HepG2 (cell line): Measurements from ENCODE around the gene ADAMTS4. TPM values are rescaled to one million over a fixed set of nuclear protein-coding genes. Genes with fewer than 3 reads are reported as not detected.

Source experiments
- AKAP8 ChIP-seq: sonication (generic); formaldehyde crosslinking; IDR thresholded peaks from 2 replicates; pipeline ENCODE4 v1.5.1; 2020; ENCODE audit warnings: mild to moderate bottlenecking, missing genetic modification reagents
- DNMT1 ChIP-seq: sonication (generic); formaldehyde crosslinking; IDR thresholded peaks from 2 replicates; pipeline ENCODE4 v1.5.1; 2020; ENCODE audit warnings: mild to moderate bottlenecking, missing genetic modification reagents
- GABPB1 ChIP-seq: IDR thresholded peaks from 2 replicates; pipeline ENCODE4 v1.6.1; 2016; ENCODE audit warnings: mild to moderate bottlenecking, missing genetic modification reagents, moderate library complexity, missing compliant biosample characterization
- MBD4 ChIP-seq: IDR thresholded peaks from 2 replicates; pipeline ENCODE4 v1.6.1; 2012; ENCODE audit warnings: low read length, inconsistent platforms, borderline replicate concordance
- REXO4 ChIP-seq: sonication (generic); formaldehyde crosslinking; IDR thresholded peaks from 2 replicates; pipeline ENCODE4 v1.8.0; 2022; ENCODE audit warnings: missing genetic modification reagents, mild to moderate bottlenecking, borderline replicate concordance
- TCF7L2 ChIP-seq: IDR thresholded peaks from 2 replicates; pipeline ENCODE4 v1.6.1; 2011; ENCODE audit warnings: mild to moderate bottlenecking, low read depth, low read length, moderate library complexity
- WIZ ChIP-seq: sonication (generic); formaldehyde crosslinking; IDR thresholded peaks from 2 replicates; pipeline ENCODE4 v1.5.1; 2020; ENCODE audit warnings: mild to moderate bottlenecking, missing genetic modification reagents
- ZBTB38 ChIP-seq: sonication (generic); formaldehyde crosslinking; IDR thresholded peaks from 2 replicates; pipeline ENCODE4 v1.5.1; 2020; ENCODE audit warnings: mild to moderate bottlenecking, missing genetic modification reagents
- ZFP36L1 ChIP-seq: sonication (generic); formaldehyde crosslinking; IDR thresholded peaks from 2 replicates; pipeline ENCODE4 v1.8.0; 2022; ENCODE audit warnings: mild to moderate bottlenecking, missing genetic modification reagents, moderate library complexity
- ZNF124 ChIP-seq: sonication (generic); formaldehyde crosslinking; IDR thresholded peaks from 2 replicates; pipeline ENCODE4 v1.4.0; 2020; ENCODE audit warnings: missing genetic modification reagents
- ZNF335 ChIP-seq: sonication (generic); formaldehyde crosslinking; IDR thresholded peaks from 2 replicates; pipeline ENCODE4 v1.4.0; 2020; ENCODE audit warnings: missing genetic modification reagents
- ZNF44 ChIP-seq: sonication (generic); formaldehyde crosslinking; IDR thresholded peaks from 2 replicates; pipeline ENCODE4 v1.5.1; 2020; ENCODE audit warnings: mild to moderate bottlenecking, missing genetic modification reagents
- ZNF547 ChIP-seq: sonication (generic); formaldehyde crosslinking; IDR thresholded peaks from 2 replicates; pipeline ENCODE4 v1.5.1; 2020; ENCODE audit warnings: mild to moderate bottlenecking, missing genetic modification reagents
- ZNF616 ChIP-seq: sonication (generic); formaldehyde crosslinking; IDR thresholded peaks from 2 replicates; pipeline ENCODE4 v1.5.0; 2020; ENCODE audit warnings: low read depth, mild to moderate bottlenecking, missing genetic modification reagents
- ZNF678 ChIP-seq: sonication (generic); formaldehyde crosslinking; IDR thresholded peaks from 2 replicates; pipeline ENCODE4 v1.4.0; 2020; ENCODE audit warnings: mild to moderate bottlenecking, missing genetic modification reagents
- ZZZ3 ChIP-seq: sonication (generic); formaldehyde crosslinking; IDR thresholded peaks from 2 replicates; pipeline ENCODE4 v1.4.0; 2020; ENCODE audit warnings: missing genetic modification reagents, mild to moderate bottlenecking, borderline replicate concordance
- polyA plus RNA-seq, 8 experiments: library from polyadenylated mRNA; depleted of rRNA in 3 of 8; stranded (reverse) in 7 of 8; unstranded in 1 of 8; fragments of >200 nt; fragmentation: Illumina TruSeq in 4 of 8; extraction: Trizol in 4 of 8; gene quantifications; 2 replicates each; pipeline versions ENCODE4 v1.2.1 to v1.2.3, GENCODE V29; 2011 to 2016; ENCODE audit warnings: low read depth in 4 of 8, missing spikeins in 1 of 8, mixed read lengths in 1 of 8; ENCODE audit not compliant: insufficient read depth in 1 of 8
- total RNA-seq, 5 experiments: library from RNA; depleted of rRNA; stranded (reverse); fragments of >200 nt; fragmentation: Illumina TruSeq; extraction: Trizol; gene quantifications; 2 replicates each; pipeline ENCODE4 v1.2.3, GENCODE V29; 2016; ENCODE audit warnings: low read depth in 1 of 5
- TF ChIP-seq, protein P1 (sequence below): sonication (generic); formaldehyde crosslinking; IDR thresholded peaks from 2 replicates; pipeline ENCODE4 v1.4.0; 2020; ENCODE audit warnings: missing genetic modification reagents
- TF ChIP-seq, protein P2 (sequence below): sonication (generic); formaldehyde crosslinking; IDR thresholded peaks from 2 replicates; pipeline ENCODE4 v1.5.0; 2020; ENCODE audit warnings: missing genetic modification reagents
- TF ChIP-seq, protein P3 (sequence below): IDR thresholded peaks from 2 replicates; pipeline ENCODE4 v1.6.1; 2016; ENCODE audit warnings: low read depth, borderline replicate concordance
- TF ChIP-seq, protein P4 (sequence below): sonication (generic); formaldehyde crosslinking; IDR thresholded peaks from 2 replicates; pipeline ENCODE4 v1.4.0; 2020; ENCODE audit warnings: missing genetic modification reagents, borderline replicate concordance
- TF ChIP-seq, protein P5 (sequence below): sonication (generic); formaldehyde crosslinking; IDR thresholded peaks from 2 replicates; pipeline ENCODE4 v1.5.1; 2020; ENCODE audit warnings: mild to moderate bottlenecking, moderate library complexity, missing genetic modification reagents
- TF ChIP-seq, protein P6 (sequence below): sonication (generic); formaldehyde crosslinking; IDR thresholded peaks from 2 replicates; pipeline ENCODE4 v1.4.0; 2020; ENCODE audit warnings: missing genetic modification reagents, borderline replicate concordance

The ADAMTS4 gene
- total and polyA plus RNA-seq, 2 of the 13 experiments (the other 11 are each of a cell fraction or from before 2014, with no cell fraction given), result 0.51 to 1.7 TPM

DNA sequence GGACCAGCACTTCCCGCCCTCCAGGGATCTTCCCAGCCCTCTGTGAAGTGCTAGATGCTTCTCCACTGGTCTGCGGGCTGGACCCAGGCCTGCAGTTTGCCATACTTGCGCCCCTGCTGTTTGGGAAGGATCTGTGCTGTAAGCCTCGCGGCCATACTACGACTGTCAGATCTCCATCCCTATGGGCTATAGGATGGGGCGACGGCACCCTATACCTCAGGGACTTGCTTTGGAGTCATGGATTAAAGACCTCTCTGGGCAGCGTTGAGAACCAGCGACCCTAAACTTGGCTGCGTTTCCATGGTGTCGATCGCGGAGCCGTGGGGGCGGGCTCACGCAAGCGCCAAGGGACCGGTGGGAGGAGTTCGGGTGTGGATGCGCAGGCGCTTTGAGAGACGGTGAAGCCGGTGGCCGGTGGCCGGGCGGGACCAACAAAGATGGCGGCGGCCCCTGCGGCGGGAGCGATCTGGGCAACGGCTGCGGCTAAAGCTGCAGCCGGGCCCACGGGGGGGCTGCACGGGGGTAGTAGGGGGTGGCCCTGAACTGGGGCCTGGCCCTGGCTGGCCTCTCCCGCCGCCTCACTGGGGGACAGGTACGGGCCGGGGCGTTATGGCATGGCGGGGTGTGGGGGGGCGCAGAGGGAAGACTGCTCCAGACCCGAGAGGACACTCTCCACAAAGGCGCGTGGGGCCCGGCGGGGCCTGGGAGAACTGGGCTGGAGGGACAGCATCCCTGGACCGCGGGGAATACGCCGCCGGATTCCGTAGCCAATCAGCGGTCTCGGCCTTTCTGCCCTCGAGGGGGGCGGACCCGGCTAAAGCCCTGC, 39.6 kb downstream of the ADAMTS4 start, which contains the start of gene USP21 (continued):
- TF ChIP-seq, protein P1, sequence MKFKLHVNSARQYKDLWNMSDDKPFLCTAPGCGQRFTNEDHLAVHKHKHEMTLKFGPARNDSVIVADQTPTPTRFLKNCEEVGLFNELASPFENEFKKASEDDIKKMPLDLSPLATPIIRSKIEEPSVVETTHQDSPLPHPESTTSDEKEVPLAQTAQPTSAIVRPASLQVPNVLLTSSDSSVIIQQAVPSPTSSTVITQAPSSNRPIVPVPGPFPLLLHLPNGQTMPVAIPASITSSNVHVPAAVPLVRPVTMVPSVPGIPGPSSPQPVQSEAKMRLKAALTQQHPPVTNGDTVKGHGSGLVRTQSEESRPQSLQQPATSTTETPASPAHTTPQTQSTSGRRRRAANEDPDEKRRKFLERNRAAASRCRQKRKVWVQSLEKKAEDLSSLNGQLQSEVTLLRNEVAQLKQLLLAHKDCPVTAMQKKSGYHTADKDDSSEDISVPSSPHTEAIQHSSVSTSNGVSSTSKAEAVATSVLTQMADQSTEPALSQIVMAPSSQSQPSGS (CRISPR knock-in tag), result no peak
- peak; percentile 86 for TF ChIP-seq GABPB1 (CRISPR knock-in tag)
- TF ChIP-seq DNMT1 (CRISPR knock-in tag), result no peak
- TF ChIP-seq MBD4, result no peak
- TF ChIP-seq ZNF335 (CRISPR knock-in tag), result no peak
- TF ChIP-seq, protein P2, sequence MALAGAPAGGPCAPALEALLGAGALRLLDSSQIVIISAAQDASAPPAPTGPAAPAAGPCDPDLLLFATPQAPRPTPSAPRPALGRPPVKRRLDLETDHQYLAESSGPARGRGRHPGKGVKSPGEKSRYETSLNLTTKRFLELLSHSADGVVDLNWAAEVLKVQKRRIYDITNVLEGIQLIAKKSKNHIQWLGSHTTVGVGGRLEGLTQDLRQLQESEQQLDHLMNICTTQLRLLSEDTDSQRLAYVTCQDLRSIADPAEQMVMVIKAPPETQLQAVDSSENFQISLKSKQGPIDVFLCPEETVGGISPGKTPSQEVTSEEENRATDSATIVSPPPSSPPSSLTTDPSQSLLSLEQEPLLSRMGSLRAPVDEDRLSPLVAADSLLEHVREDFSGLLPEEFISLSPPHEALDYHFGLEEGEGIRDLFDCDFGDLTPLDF, result no peak
- no peak for TF ChIP-seq TCF7L2
- 0 out of 2 replicates have a peak, but pooled peaks have one; percentile 23 for TF ChIP-seq ZNF124
- TF ChIP-seq REXO4 (CRISPR knock-in tag), result no peak
- TF ChIP-seq AKAP8, result no peak
- TF ChIP-seq, protein P3, sequence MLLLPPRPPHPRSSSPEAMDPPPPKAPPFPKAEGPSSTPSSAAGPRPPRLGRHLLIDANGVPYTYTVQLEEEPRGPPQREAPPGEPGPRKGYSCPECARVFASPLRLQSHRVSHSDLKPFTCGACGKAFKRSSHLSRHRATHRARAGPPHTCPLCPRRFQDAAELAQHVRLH (CRISPR knock-in tag), result no peak
- TF ChIP-seq ZBTB38, result peak; percentile 64
- 0 out of 2 replicates have a peak, but pooled peaks have one; percentile 46 for TF ChIP-seq ZNF547 (CRISPR knock-in tag)
- TF ChIP-seq, protein P4, sequence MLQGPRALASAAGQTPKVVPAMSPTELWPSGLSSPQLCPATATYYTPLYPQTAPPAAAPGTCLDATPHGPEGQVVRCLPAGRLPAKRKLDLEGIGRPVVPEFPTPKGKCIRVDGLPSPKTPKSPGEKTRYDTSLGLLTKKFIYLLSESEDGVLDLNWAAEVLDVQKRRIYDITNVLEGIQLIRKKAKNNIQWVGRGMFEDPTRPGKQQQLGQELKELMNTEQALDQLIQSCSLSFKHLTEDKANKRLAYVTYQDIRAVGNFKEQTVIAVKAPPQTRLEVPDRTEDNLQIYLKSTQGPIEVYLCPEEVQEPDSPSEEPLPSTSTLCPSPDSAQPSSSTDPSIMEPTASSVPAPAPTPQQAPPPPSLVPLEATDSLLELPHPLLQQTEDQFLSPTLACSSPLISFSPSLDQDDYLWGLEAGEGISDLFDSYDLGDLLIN, result no peak
- peak; percentile 13; the same call in 1 of the 2 replicates for TF ChIP-seq ZNF678 (CRISPR knock-in tag)
- no peak for TF ChIP-seq ZNF44 (CRISPR knock-in tag)
- no peak for TF ChIP-seq ZFP36L1 (CRISPR knock-in tag)
- TF ChIP-seq WIZ (CRISPR knock-in tag), result no peak
- TF ChIP-seq, protein P5, sequence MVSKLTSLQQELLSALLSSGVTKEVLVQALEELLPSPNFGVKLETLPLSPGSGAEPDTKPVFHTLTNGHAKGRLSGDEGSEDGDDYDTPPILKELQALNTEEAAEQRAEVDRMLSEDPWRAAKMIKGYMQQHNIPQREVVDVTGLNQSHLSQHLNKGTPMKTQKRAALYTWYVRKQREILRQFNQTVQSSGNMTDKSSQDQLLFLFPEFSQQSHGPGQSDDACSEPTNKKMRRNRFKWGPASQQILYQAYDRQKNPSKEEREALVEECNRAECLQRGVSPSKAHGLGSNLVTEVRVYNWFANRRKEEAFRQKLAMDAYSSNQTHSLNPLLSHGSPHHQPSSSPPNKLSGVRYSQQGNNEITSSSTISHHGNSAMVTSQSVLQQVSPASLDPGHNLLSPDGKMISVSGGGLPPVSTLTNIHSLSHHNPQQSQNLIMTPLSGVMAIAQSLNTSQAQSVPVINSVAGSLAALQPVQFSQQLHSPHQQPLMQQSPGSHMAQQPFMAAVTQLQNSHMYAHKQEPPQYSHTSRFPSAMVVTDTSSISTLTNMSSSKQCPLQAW (CRISPR knock-in tag), result peak; percentile 54
- TF ChIP-seq ZZZ3 (CRISPR knock-in tag), result no peak
- TF ChIP-seq, protein P6, sequence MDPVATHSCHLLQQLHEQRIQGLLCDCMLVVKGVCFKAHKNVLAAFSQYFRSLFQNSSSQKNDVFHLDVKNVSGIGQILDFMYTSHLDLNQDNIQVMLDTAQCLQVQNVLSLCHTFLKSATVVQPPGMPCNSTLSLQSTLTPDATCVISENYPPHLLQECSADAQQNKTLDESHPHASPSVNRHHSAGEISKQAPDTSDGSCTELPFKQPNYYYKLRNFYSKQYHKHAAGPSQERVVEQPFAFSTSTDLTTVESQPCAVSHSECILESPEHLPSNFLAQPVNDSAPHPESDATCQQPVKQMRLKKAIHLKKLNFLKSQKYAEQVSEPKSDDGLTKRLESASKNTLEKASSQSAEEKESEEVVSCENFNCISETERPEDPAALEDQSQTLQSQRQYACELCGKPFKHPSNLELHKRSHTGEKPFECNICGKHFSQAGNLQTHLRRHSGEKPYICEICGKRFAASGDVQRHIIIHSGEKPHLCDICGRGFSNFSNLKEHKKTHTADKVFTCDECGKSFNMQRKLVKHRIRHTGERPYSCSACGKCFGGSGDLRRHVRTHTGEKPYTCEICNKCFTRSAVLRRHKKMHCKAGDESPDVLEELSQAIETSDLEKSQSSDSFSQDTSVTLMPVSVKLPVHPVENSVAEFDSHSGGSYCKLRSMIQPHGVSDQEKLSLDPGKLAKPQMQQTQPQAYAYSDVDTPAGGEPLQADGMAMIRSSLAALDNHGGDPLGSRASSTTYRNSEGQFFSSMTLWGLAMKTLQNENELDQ (CRISPR knock-in tag), result no peak
- TF ChIP-seq ZNF616 (CRISPR knock-in tag), result no peak
